ENCODE data around the gene SMPX. TPM values are rescaled to one million over a fixed set of nuclear protein-coding genes. Genes with fewer than 3 reads are reported as not detected.

SMPX gene
- not detected for polyA plus RNA-seq (2013, experiment 1 of 2)
- not detected for polyA plus RNA-seq (2013, experiment 2 of 2)

GRCh38 chrX:21757960-21758359, at the start of gene SMPX:
TSS of gene SMPX (minus strand) at chrX:21758116. CDS start at chrX:21754290, 3,826 bp downstream.
- Histone ChIP-seq H3K9me3 (ENCODE audit: control insufficient read depth, low read length) (no peaks in the 10 kb centered on the region), H2AK5ac (ENCODE audit: low read length, severe bottlenecking) (no peak within 1 kb of the TSS), H3K36me3 (ENCODE audit: control insufficient read depth in 1 of 2, insufficient read depth in 2 of 2, low read depth in 1 of 2, low read length in 2 of 2) (no peaks in the 10 kb centered on the region), H3K27me3 (ENCODE audit: control insufficient read depth in 1 of 2, insufficient read depth in 1 of 2, low read length in 2 of 2) (peaks cover 0 to 9% of the 10 kb centered on the region in 2 experiments), H3K4me1 (ENCODE audit: control insufficient read depth, insufficient read depth, low read depth, low read length) (no peaks in the 10 kb centered on the region), H2BK120ac (ENCODE audit: low read depth, low read length) (no peak within 1 kb of the TSS), H3K27ac (ENCODE audit: low read length, poor library complexity, severe bottlenecking) (no peak within 1 kb of the TSS), H4K91ac (ENCODE audit: low read length) (no peak within 1 kb of the TSS), H3K4me3 (ENCODE audit: insufficient read depth in 1 of 2, low read depth in 1 of 2, low read length in 2 of 2) (no peak within 1 kb of the TSS), H4K8ac (ENCODE audit: low read length) (no peak within 1 kb of the TSS), H2BK15ac (ENCODE audit: low read depth, poor library complexity, severe bottlenecking) (no peak within 1 kb of the TSS), H3K14ac (ENCODE audit: low read length in 2 of 2) (no peak within 1 kb of the TSS), H3K79me1 (replicated peaks; ENCODE audit: low read length, poor library complexity, severe bottlenecking) (no peaks in the 10 kb centered on the region), H2AFZ (ENCODE audit: low read depth, low read length) (no peak within 1 kb of the TSS), H3K18ac (ENCODE audit: low read depth in 1 of 2, low read length in 2 of 2) (no peak within 1 kb of the TSS), H2BK5ac (ENCODE audit: low read depth, low read length, poor library complexity, severe bottlenecking) (no peak within 1 kb of the TSS), H3K23ac (ENCODE audit: low read length in 2 of 2) (no peak within 1 kb of the TSS), H3K4ac (ENCODE audit: low read depth in 1 of 2, low read length in 2 of 2) (no peak within 1 kb of the TSS), H3K4me2 (ENCODE audit: low read length, poor library complexity, severe bottlenecking) (no peak within 1 kb of the TSS), H2BK12ac (ENCODE audit: low read length in 2 of 2) (no peak within 1 kb of the TSS), H3K9ac (ENCODE audit: low read length) (no peak within 1 kb of the TSS)
- 64% methylated on average over 11 of the region's 12 CpGs for WGBS
- DNase-seq = no peak

- H2AFZ ChIP-seq (ENCODE audit: low read depth, low read length) = no peak overlapping the region
- no peaks in the 10 kb centered on the region for H3K79me1 ChIP-seq (replicated peaks; ENCODE audit: low read length, poor library complexity, severe bottlenecking)
- no peak overlapping the region for H3K18ac ChIP-seq (ENCODE audit: low read depth in 1 of 2, low read length in 2 of 2)
- no peaks in the 10 kb centered on the region for H3K4me1 ChIP-seq (ENCODE audit: control insufficient read depth, insufficient read depth, low read depth, low read length)
- H3K4ac ChIP-seq (ENCODE audit: low read depth in 1 of 2, low read length in 2 of 2) = no peak overlapping the region
- DNase-seq = no peak
- no peak overlapping the region for H4K8ac ChIP-seq (ENCODE audit: low read length)
- H3K14ac ChIP-seq (ENCODE audit: low read length in 2 of 2) = no peak overlapping the region
- H3K9ac ChIP-seq (ENCODE audit: low read length) = no peak overlapping the region
- no peak overlapping the region for H3K4me2 ChIP-seq (ENCODE audit: low read length, poor library complexity, severe bottlenecking)
- no peak overlapping the region for H2BK120ac ChIP-seq (ENCODE audit: low read depth, low read length)
- H3K27ac ChIP-seq (ENCODE audit: low read length, poor library complexity, severe bottlenecking) = no peak overlapping the region
- H2AK5ac ChIP-seq (ENCODE audit: low read length, severe bottlenecking) = no peak overlapping the region
- H2BK12ac ChIP-seq (ENCODE audit: low read length in 2 of 2) = no peak overlapping the region
- H3K9me3 ChIP-seq (ENCODE audit: control insufficient read depth, low read length) = peaks cover 1% of the 10 kb centered on the region
- no peaks in the 10 kb centered on the region for H3K36me3 ChIP-seq (ENCODE audit: control insufficient read depth in 1 of 2, insufficient read depth in 2 of 2, low read depth in 1 of 2, low read length in 2 of 2)
- H4K91ac ChIP-seq (ENCODE audit: low read length) = no peak overlapping the region
- H3K4me3 ChIP-seq (ENCODE audit: insufficient read depth in 1 of 2, low read depth in 1 of 2, low read length in 2 of 2) = no peak overlapping the region
- no peak overlapping the region for H3K23ac ChIP-seq (ENCODE audit: low read length in 2 of 2)
- no peak overlapping the region for H2BK5ac ChIP-seq (ENCODE audit: low read depth, low read length, poor library complexity, severe bottlenecking)
- peaks cover 0 to 4% of the 10 kb centered on the region in 2 experiments for H3K27me3 ChIP-seq (ENCODE audit: control insufficient read depth in 1 of 2, insufficient read depth in 1 of 2, low read length in 2 of 2)
- no peak overlapping the region for H2BK15ac ChIP-seq (ENCODE audit: low read depth, poor library complexity, severe bottlenecking)
Measured at GRCh38 chrX:21806691-21807090, 48.8 kb upstream of the SMPX start.

- Histone ChIP-seq H4K8ac (ENCODE audit: low read length) (no peak overlapping the region), H2BK12ac (ENCODE audit: low read length in 2 of 2) (no peak overlapping the region), H3K9me3 (ENCODE audit: control insufficient read depth, low read length) (no peaks in the 10 kb centered on the region), H3K36me3 (ENCODE audit: control insufficient read depth in 1 of 2, insufficient read depth in 2 of 2, low read depth in 1 of 2, low read length in 2 of 2) (no peaks in the 10 kb centered on the region), H3K4me2 (ENCODE audit: low read length, poor library complexity, severe bottlenecking) (no peak overlapping the region), H3K18ac (ENCODE audit: low read depth in 1 of 2, low read length in 2 of 2) (no peak overlapping the region), H4K91ac (ENCODE audit: low read length) (no peak overlapping the region), H3K27ac (ENCODE audit: low read length, poor library complexity, severe bottlenecking) (no peak overlapping the region), H3K14ac (ENCODE audit: low read length in 2 of 2) (no peak overlapping the region), H2AK5ac (ENCODE audit: low read length, severe bottlenecking) (peak overlapping the region; percentile 29), H2BK15ac (ENCODE audit: low read depth, poor library complexity, severe bottlenecking) (no peak overlapping the region), H3K27me3 (ENCODE audit: control insufficient read depth in 1 of 2, insufficient read depth in 1 of 2, low read length in 2 of 2) (no peaks in the 10 kb centered on the region), H3K4me1 (ENCODE audit: control insufficient read depth, insufficient read depth, low read depth, low read length) (peaks cover 2% of the 10 kb centered on the region), H2BK120ac (ENCODE audit: low read depth, low read length) (no peak overlapping the region), H2BK5ac (ENCODE audit: low read depth, low read length, poor library complexity, severe bottlenecking) (no peak overlapping the region), H3K9ac (ENCODE audit: low read length) (no peak overlapping the region), H3K23ac (ENCODE audit: low read length in 2 of 2) (no peak overlapping the region), H2AFZ (ENCODE audit: low read depth, low read length) (no peak overlapping the region), H3K4me3 (ENCODE audit: insufficient read depth in 1 of 2, low read depth in 1 of 2, low read length in 2 of 2) (no peak overlapping the region), H3K79me1 (replicated peaks; ENCODE audit: low read length, poor library complexity, severe bottlenecking) (no peaks in the 10 kb centered on the region), H3K4ac (ENCODE audit: low read depth in 1 of 2, low read length in 2 of 2) (no peak overlapping the region)
- no peak for DNase-seq
Measured at GRCh38 chrX:21802839-21803238, 44.9 kb upstream of the SMPX start.

GRCh38 chrX:21802054-21802670, 44.2 kb upstream of the SMPX start:
- Histone ChIP-seq H3K9ac (ENCODE audit: low read length) (no peak overlapping the region), H3K27me3 (ENCODE audit: control insufficient read depth in 1 of 2, insufficient read depth in 1 of 2, low read length in 2 of 2) (no peaks in the 10 kb centered on the region), H3K9me3 (ENCODE audit: control insufficient read depth, low read length) (no peaks in the 10 kb centered on the region), H2AFZ (ENCODE audit: low read depth, low read length) (no peak overlapping the region), H4K8ac (ENCODE audit: low read length) (no peak overlapping the region), H4K91ac (ENCODE audit: low read length) (no peak overlapping the region), H3K4me2 (ENCODE audit: low read length, poor library complexity, severe bottlenecking) (no peak overlapping the region), H3K27ac (ENCODE audit: low read length, poor library complexity, severe bottlenecking) (no peak overlapping the region), H2BK5ac (ENCODE audit: low read depth, low read length, poor library complexity, severe bottlenecking) (no peak overlapping the region), H2BK120ac (ENCODE audit: low read depth, low read length) (no peak overlapping the region), H3K14ac (ENCODE audit: low read length in 2 of 2) (no peak overlapping the region), H3K79me1 (replicated peaks; ENCODE audit: low read length, poor library complexity, severe bottlenecking) (no peaks in the 10 kb centered on the region), H3K23ac (ENCODE audit: low read length in 2 of 2) (no peak overlapping the region), H2AK5ac (ENCODE audit: low read length, severe bottlenecking) (no peak overlapping the region), H3K18ac (ENCODE audit: low read depth in 1 of 2, low read length in 2 of 2) (no peak overlapping the region), H3K36me3 (ENCODE audit: control insufficient read depth in 1 of 2, insufficient read depth in 2 of 2, low read depth in 1 of 2, low read length in 2 of 2) (no peaks in the 10 kb centered on the region), H3K4me1 (ENCODE audit: control insufficient read depth, insufficient read depth, low read depth, low read length) (peaks cover 2% of the 10 kb centered on the region), H2BK12ac (ENCODE audit: low read length in 2 of 2) (no peak overlapping the region), H3K4me3 (ENCODE audit: insufficient read depth in 1 of 2, low read depth in 1 of 2, low read length in 2 of 2) (no peak overlapping the region), H2BK15ac (ENCODE audit: low read depth, poor library complexity, severe bottlenecking) (no peak overlapping the region), H3K4ac (ENCODE audit: low read depth in 1 of 2, low read length in 2 of 2) (no peak overlapping the region)
- WGBS = 72% methylated on average over 3 of the region's 7 CpGs
- DNase-seq = no peak

Measured in mesenchymal stem cell (in vitro differentiated cells and primary cell).